Astrocyte of the spinal cord (primary cell): ENCODE measurements around the gene SH3RF3.
A peak's percentile ranks its signal among the peaks of the same experiment; 100 is the strongest.

Experiments
- DNase-seq: peaks from one replicate; pipeline ENCODE4 v3.0.0; 2011; ENCODE audit warnings: low read depth, low spot score
- H3K4me3 ChIP-seq: 2 replicates; pipeline ENCODE4 v1.5.1; 2011; ENCODE audit warnings: low read depth, mild to moderate bottlenecking, low read length, moderate library complexity
- CTCF ChIP-seq: IDR thresholded peaks from 2 replicates; pipeline ENCODE4 v1.5.1; 2012; ENCODE audit warnings: low read depth, mild to moderate bottlenecking, low read length, inconsistent platforms
- in situ Hi-C: cut with HindIII; loops from 2 replicates; pipeline ENCODE4 v1.10.0; 2017; ENCODE audit warnings: low sequenced_read_pairs

SH3RF3 gene

DNA sequence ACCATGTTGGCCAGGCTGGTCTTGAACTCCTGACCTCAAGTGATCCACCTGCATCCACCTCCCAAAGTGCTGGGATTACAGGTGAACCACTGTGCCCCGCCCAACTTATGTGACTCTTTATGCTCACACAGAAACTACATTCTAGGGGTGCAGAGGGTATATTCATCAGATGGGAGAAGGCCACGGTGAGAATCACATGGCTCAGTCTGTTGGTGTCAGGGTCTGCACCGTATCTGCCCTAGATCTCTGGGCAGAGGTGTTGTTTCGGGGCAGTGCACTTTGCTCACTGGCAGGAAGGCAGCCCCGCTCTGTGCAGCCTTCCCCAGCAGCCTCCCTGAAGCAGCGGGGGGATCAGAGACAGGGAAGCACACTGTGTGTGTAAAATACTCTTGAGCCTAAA is 76.4 kb downstream of the SH3RF3 start:
- no peak for TF ChIP-seq CTCF
- in situ Hi-C loops, result no loop called here
- DNase-seq, result no peak
- H3K4me3 ChIP-seq, result no peak overlapping the region

DNA sequence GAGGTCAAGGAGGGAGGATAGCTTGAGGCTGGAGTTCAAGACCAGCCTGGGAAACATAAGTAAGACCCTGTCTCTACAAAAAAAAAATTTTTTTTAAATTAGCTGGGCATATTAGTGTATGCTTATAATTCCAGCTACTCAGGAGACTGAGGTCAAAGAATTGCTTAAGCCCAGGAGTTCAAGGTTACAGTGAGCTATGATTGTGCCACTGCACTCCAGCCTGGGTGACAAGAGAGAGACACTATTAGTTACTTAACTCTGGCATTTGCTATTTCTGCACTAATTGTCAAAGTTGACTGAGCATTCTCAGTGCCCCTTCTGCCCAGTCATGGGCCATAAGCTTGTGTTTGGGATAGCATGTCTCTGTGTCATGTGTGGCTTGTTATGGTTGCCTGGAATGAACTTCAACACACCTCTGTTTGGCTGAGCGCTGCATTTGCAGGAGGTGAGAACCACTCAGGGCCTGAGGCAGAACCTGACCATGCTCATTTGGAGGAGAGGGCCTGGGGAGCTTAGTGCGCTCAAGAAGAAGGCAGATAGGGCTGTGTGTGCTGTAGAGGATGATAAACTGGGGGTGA is 77.7 kb downstream of the SH3RF3 start:
- in situ Hi-C loops, result no loop called here
- H3K4me3 ChIP-seq, result no peak overlapping the region
- no peak for TF ChIP-seq CTCF
- no peak for DNase-seq

GRCh38 chr2:109207176-109207575 is 78.2 kb downstream of the SH3RF3 start:
- in situ Hi-C loops, result no loop called here
- DNase-seq, result no peak
- TF ChIP-seq CTCF, result no peak
- H3K4me3 ChIP-seq, result no peak overlapping the region

- no peak overlapping the region for H3K4me3 ChIP-seq
Observed at GRCh38 chr2:109208071-109208950, 79.3 kb downstream of the SH3RF3 start.

DNA sequence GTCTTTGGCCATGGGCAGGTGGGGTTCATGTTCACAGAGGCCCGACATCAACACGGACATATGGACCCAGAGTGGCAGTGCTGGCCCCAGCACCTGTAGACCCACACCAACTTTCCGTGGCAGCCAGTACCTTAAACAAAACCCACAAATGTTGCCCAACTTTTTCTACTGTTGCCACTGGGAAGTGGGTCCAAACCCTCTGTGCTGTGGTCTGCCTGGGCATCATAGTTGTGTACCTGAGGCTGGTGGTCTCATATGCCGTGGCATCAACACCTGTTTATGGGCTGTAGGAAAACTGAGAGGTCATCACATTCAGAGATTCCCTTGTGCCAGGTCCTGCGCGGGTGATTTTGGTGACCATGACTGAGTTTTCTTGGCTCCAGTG is 79.9 kb downstream of the SH3RF3 start:
- H3K4me3 ChIP-seq, result no peak overlapping the region

More at GRCh38 chr2:109208071-109208950, 79.3 kb downstream of the SH3RF3 start:
- TF ChIP-seq CTCF, result no peak
- DNase-seq, result peak; percentile 18
- in situ Hi-C loops, result no loop called here

GRCh38 chr2:109209412-109209811 is 80.4 kb downstream of the SH3RF3 start:
- TF ChIP-seq CTCF, result no peak
- in situ Hi-C loops, result no loop called here
- DNase-seq, result peak; percentile 74
- no peak overlapping the region for H3K4me3 ChIP-seq

More for the DNA sequence above, 79.9 kb downstream of the SH3RF3 start:
- no peak for DNase-seq
- TF ChIP-seq CTCF, result no peak
- in situ Hi-C loops, result no loop called here
